PC-9 (cell line): ENCODE measurements around the gene SGPL1.

Source experiments
- CTCF ChIP-seq: fragments of 200-600 bp; sonication (generic); conservative IDR thresholded peaks from 2 replicates; pipeline ENCODE4 v1.6.1; 2017; ENCODE audit warnings: mixed run types, antibody characterized with exemption, mild to moderate bottlenecking, moderate library complexity
- EZH2 ChIP-seq: fragments of 200-600 bp; sonication (generic); IDR thresholded peaks from 2 replicates; pipeline ENCODE4 v1.8.0; 2017; ENCODE audit warnings: antibody characterized with exemption, low read depth

- TF ChIP-seq CTCF (no peak), EZH2 (no peak)
Observed at GRCh38 chr10:70775679-70776454, 39.9 kb upstream of the SGPL1 start.
